Right ventricle myocardium superior (tissue), 1 donor: ENCODE data around the gene KIF22. TPM values are rescaled to one million over a fixed set of nuclear protein-coding genes. Genes with fewer than 3 reads are reported as not detected.
"Not testable (repeated sequence)": the region's sequence is repeated elsewhere in the genome, so short reads cannot be mapped to it uniquely, and the experiment has no call there.

Source experiments
- ATAC-seq: fragments of 200-7000 bp; cut with Tn5 transposase; one replicate; pipeline ENCODE4 v1.9.1; 2020; ENCODE audit warnings: mild to moderate bottlenecking; ENCODE audit not compliant: poor library complexity
- DNase-seq: peaks from one replicate; pipeline ENCODE4 v3.0.0-alpha.2; 2020
- intact Hi-C: fragments of 100-400 bp; cut with DNase I; formaldehyde crosslinking; loops from one replicate; pipeline ENCODE4 v1.11.2; 2022
- total RNA-seq: library from RNA; stranded (reverse); fragmentation: NEBNext Ultra II Directional; extraction: Animal tissue kit (Norgen Biotek cat#: 25700); gene quantifications from one replicate; pipeline ENCODE4 v1.2.1, GENCODE V29; 2021
- donor health status: DM: no; HTN: yes; CAD: no; lungs with severe emphysema.

Gene KIF22
- total RNA-seq, 1 donor from 2014 or later: 59.8 TPM

GRCh38 chr16:29763326-29763725 lies 27.2 kb upstream of the KIF22 start:
- no peak for ATAC-seq
- intact Hi-C loops: no loop called here
- no peak for DNase-seq

GRCh38 chr16:29765167-29766032 lies 25.2 kb upstream of the KIF22 start:
- ATAC-seq (peak; percentile 69), DNase-seq (no peak)
- intact Hi-C loops: no loop called here

- no peak for DNase-seq
- intact Hi-C loops: no loop called here
- no peak for ATAC-seq
Measured at GRCh38 chr16:29766571-29766970, 24.0 kb upstream of the KIF22 start.

GRCh38 chr16:29767062-29767461 lies 23.5 kb upstream of the KIF22 start:
- no peak for ATAC-seq
- intact Hi-C loops: no loop called here

GRCh38 chr16:29769507-29769906 lies 21.0 kb upstream of the KIF22 start:
- DNase-seq: no peak
- intact Hi-C loops: no loop called here
- ATAC-seq: no peak

More at GRCh38 chr16:29767062-29767461, 23.5 kb upstream of the KIF22 start:
- no peak for DNase-seq

GRCh38 chr16:29770250-29770929 lies 20.2 kb upstream of the KIF22 start:
- DNase-seq (no peak), ATAC-seq (no peak)
- intact Hi-C loops: no loop called here

- intact Hi-C loops, DNase-seq, ATAC-seq: not testable (repeated sequence)
Measured at GRCh38 chr16:29772330-29772729, 18.2 kb upstream of the KIF22 start.

GRCh38 chr16:29774730-29775129 lies 15.8 kb upstream of the KIF22 start:
- DNase-seq (no peak), ATAC-seq (no peak)
- intact Hi-C loops: no loop called here

GRCh38 chr16:29775742-29776408 lies 14.7 kb upstream of the KIF22 start:
- ATAC-seq (no peak), DNase-seq (no peak)
- intact Hi-C loops: no loop called here

- DNase-seq (no peak), ATAC-seq (no peak)
- intact Hi-C loops: no loop called here
Measured at GRCh38 chr16:29777576-29778350, 12.8 kb upstream of the KIF22 start, which contains the start of gene ZG16. Gene ZG16 (plus strand): TSS chr16:29778256. CDS start chr16:29779267, 1,011 bp downstream.

- ATAC-seq (no peak), DNase-seq (no peak)
- intact Hi-C loops: no loop called here
Measured at GRCh38 chr16:29779474-29779873, 11.1 kb upstream of the KIF22 start.

GRCh38 chr16:29783094-29783953 lies 7.2 kb upstream of the KIF22 start:
- intact Hi-C loops, DNase-seq, ATAC-seq: not testable (repeated sequence)

GRCh38 chr16:29784157-29784556 lies 6.4 kb upstream of the KIF22 start:
- DNase-seq: no peak
- ATAC-seq: no peak
- intact Hi-C loops: loop anchor here (2.0 kb wide), 1 partner anchor 51 kb away; no protein-coding TSS in a partner anchor

- intact Hi-C loops: loop anchor here (2.0 kb wide), 1 partner anchor 50 kb away; no protein-coding TSS in a partner anchor
- DNase-seq (peak; percentile 87), ATAC-seq (peak; percentile 95)
Measured at GRCh38 chr16:29784901-29785500, 5.5 kb upstream of the KIF22 start.

GRCh38 chr16:29787155-29787554 lies 3.4 kb upstream of the KIF22 start:
- ATAC-seq, intact Hi-C loops, DNase-seq: not testable (repeated sequence)

- ATAC-seq (no peak), DNase-seq (no peak)
- intact Hi-C loops: no loop called here
Measured at GRCh38 chr16:29789775-29790182, 772 bp upstream of the KIF22 start.
